Erythroblast (primary cell): ENCODE results near the gene RNF166.

Source experiments
- GATA1 ChIP-seq: IDR thresholded peaks from 2 replicates; pipeline ENCODE4 v1.6.1; 2011; ENCODE audit warnings: low read depth, mild to moderate bottlenecking, control low read depth, low read length, moderate library complexity
- POLR2A ChIP-seq: IDR thresholded peaks from 2 replicates; pipeline ENCODE4 v1.6.1; 2011; ENCODE audit warnings: mild to moderate bottlenecking, low read length

DNA sequence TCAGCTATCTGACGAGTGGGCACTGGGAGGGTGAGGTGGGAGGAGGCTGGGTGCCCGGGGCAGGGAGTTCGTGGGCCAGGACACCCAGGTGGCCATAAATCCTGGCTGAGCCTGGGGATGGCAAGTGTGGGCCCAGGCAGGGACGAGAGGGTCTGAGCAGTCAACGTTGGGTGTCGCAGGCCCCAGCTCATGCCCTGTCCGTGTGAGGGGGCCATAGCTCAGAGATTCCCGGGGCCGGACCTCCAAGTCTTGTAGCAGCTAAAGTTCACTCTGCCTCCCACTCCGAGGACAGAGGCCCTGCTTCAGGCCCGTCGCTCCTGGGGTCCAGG is 34.5 kb upstream of the RNF166 start:
- TF ChIP-seq POLR2A (no peak), GATA1 (no peak)
